ENCODE results near the gene MLH3. TPM values are rescaled to one million over a fixed set of nuclear protein-coding genes. Genes with fewer than 3 reads are reported as not detected.

The MLH3 gene
- total RNA-seq, 6 donors from 2014 or later: 15.9 to 87.0 (median 24.5) TPM

DNA sequence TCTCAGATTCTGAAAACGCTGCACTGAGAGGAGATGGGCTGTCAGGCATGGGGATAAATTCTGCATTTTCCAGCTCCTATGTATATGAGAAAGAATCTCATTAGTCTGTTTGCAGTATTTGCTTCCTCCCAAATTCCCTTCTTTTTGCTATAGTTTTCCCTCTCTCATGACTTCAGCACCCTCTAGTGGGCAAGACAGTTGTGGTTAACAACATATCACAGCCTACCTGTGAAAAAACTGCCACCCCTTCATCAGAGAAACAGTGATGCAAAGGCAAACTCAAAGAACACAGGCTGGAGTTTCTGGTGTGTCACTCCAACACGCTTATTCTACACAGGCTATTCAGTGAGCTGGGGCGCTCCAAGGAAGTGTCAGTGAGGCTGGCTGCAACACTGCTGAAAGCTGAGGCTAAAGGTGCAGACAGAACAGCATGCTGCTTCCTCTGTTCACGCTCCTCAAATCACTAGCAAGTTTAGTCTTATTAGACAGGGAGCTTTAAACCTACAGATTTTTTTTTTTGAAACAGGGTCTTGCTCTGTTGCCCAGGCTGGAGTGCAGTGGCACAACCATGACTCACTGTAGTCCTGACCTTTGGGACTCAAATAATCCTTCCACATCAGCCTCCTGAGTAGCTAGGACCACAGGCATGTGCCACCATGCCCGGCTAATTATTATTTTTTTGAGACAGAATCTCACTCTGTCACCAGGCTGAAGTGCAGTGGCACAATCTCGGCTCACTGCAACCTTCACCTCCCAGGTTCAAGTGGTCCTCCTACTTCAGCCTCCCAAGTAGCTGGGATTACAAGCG lies 37.5 kb upstream of the MLH3 start:
- no peak for TF ChIP-seq POLR2A (IDR thresholded peaks at IDR 0.05)
- TF ChIP-seq, protein P1, sequence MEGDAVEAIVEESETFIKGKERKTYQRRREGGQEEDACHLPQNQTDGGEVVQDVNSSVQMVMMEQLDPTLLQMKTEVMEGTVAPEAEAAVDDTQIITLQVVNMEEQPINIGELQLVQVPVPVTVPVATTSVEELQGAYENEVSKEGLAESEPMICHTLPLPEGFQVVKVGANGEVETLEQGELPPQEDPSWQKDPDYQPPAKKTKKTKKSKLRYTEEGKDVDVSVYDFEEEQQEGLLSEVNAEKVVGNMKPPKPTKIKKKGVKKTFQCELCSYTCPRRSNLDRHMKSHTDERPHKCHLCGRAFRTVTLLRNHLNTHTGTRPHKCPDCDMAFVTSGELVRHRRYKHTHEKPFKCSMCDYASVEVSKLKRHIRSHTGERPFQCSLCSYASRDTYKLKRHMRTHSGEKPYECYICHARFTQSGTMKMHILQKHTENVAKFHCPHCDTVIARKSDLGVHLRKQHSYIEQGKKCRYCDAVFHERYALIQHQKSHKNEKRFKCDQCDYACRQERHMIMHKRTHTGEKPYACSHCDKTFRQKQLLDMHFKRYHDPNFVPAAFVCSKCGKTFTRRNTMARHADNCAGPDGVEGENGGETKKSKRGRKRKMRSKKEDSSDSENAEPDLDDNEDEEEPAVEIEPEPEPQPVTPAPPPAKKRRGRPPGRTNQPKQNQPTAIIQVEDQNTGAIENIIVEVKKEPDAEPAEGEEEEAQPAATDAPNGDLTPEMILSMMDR (IDR thresholded peaks at IDR 0.05): peak; percentile 44 to 84 (median 62)
- WGBS, 2 donors: 80% methylated on average over 7 of the region's 7 CpGs
- DNase-seq (no peak), ATAC-seq (ENCODE audit: low FRiP score in 2 of 2) (peak; percentile 69 to 78)
- no peaks in the 10 kb centered on the region for H3K4me1 ChIP-seq
- H3K4me3 ChIP-seq: no peak overlapping the region
- no peak overlapping the region for H3K27ac ChIP-seq
- H3K27me3 ChIP-seq: no peaks in the 10 kb centered on the region
- peaks cover 42 to 98% (median 67%) of the 10 kb centered on the region in 4 donors for H3K36me3 ChIP-seq
- H3K9me3 ChIP-seq: no peaks in the 10 kb centered on the region

DNA sequence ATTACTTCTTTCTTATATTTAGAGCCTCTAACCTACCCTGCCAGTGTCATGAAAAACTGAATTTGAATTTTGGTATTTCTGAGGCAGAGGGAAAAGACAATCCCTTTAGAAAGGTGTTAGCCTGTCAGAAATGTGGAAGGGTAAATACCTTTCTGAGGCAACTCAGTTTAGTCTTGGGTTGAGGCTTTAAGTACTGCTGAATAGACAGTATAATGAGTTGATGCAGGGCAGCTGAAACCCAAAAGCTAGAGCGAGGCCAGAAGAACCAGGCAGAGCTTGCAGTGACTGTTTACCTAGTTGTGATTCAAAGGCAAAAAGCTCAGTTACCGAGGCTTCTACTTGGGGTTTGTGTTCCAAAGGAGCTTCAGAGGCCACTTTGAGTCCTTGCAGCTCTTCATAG lies 36.9 kb upstream of the MLH3 start:
- no peak overlapping the region for H3K4me3 ChIP-seq
- no peak overlapping the region for H3K27ac ChIP-seq
- DNase-seq (no peak), ATAC-seq (ENCODE audit: low FRiP score in 2 of 2) (no peak)
- H3K9me3 ChIP-seq: no peaks in the 10 kb centered on the region
- no peaks in the 10 kb centered on the region for H3K4me1 ChIP-seq
- WGBS, 2 donors: 80 to 91% methylated on average over 2 of the region's 2 CpGs
- no peaks in the 10 kb centered on the region for H3K27me3 ChIP-seq
- TF ChIP-seq POLR2A (IDR thresholded peaks at IDR 0.05) (no peak), EP300 (IDR thresholded peaks at IDR 0.05) (no peak), POLR2AphosphoS5 (IDR thresholded peaks at IDR 0.05) (no peak)
- TF ChIP-seq, protein P1 (IDR thresholded peaks at IDR 0.05): no peak
- peaks cover 39 to 97% (median 66%) of the 10 kb centered on the region in 4 donors for H3K36me3 ChIP-seq

DNA sequence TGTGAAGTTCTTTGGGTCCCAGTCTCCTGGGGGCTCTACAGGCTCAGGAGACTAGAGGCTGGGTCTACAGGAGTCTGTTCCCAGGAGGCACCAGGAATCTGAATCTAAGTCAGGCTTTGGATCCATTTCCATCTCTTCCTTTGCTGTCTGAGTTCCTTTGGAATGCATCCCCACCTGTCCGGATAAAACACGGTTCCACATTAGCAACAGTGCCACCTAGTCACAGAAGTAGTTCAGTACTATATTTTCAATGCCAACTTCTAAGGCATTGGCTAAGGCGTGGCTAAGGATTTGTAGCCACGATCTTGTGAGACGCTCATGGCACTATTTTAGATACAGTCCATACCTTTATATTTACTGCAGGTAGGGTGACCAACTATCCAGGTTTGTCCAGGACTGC lies 33.2 kb upstream of the MLH3 start:
- no peaks in the 10 kb centered on the region for H3K4me1 ChIP-seq
- H3K27me3 ChIP-seq: no peaks in the 10 kb centered on the region
- TF ChIP-seq POLR2AphosphoS5 (IDR thresholded peaks at IDR 0.05) (no peak), POLR2A (IDR thresholded peaks at IDR 0.05) (no peak)
- TF ChIP-seq, protein P1 (IDR thresholded peaks at IDR 0.05): peak in 2 of 6 experiments; percentile 9 to 16
- H3K9me3 ChIP-seq: no peaks in the 10 kb centered on the region
- no peak overlapping the region for H3K4me3 ChIP-seq
- H3K27ac ChIP-seq: no peak overlapping the region
- H3K36me3 ChIP-seq: peaks cover 27 to 80% (median 57%) of the 10 kb centered on the region in 4 donors
- ATAC-seq (ENCODE audit: low FRiP score in 2 of 2) (no peak), DNase-seq (no peak)
- WGBS, 2 donors: 73 to 80% methylated on average over 5 of the region's 5 CpGs

DNA sequence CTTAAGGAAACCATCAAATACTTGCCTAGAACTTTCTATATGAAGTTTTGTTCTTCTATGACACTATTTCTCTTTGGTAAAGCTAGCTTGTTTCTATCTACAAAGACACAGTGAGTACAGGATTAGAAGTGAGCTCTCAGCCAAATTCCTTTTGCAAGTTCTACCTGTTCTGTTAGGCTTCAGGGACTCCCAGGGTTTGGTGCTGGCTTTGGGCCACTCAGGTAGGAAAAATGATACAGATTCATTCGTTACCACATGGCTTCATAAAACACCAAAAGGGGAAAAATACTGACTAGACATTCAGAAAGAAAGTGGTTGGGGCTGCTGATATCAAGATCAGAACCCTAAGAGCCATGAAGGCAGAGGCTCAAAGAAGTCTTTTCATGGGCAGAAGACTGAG lies 32.0 kb upstream of the MLH3 start:
- ATAC-seq (ENCODE audit: low FRiP score in 2 of 2) (no peak), DNase-seq (no peak)
- no peak for TF ChIP-seq POLR2AphosphoS5 (IDR thresholded peaks at IDR 0.05)
- no peak for TF ChIP-seq POLR2A (IDR thresholded peaks at IDR 0.05)
- TF ChIP-seq EP300 (IDR thresholded peaks at IDR 0.05): no peak
- TF ChIP-seq, protein P1 (IDR thresholded peaks at IDR 0.05): no peak
- H3K27ac ChIP-seq: peak overlapping the region in 1 of 4 donors; percentile 14
- H3K4me3 ChIP-seq: no peak overlapping the region
- H3K27me3 ChIP-seq: no peaks in the 10 kb centered on the region
- no peaks in the 10 kb centered on the region for H3K4me1 ChIP-seq
- 91 to 100% methylated on average over 1 of the region's 1 CpG for WGBS, 2 donors
- H3K9me3 ChIP-seq: no peaks in the 10 kb centered on the region
- peaks cover 26 to 69% (median 53%) of the 10 kb centered on the region in 4 donors for H3K36me3 ChIP-seq

All from upper lobe of left lung (tissue), 6 donors.